Measurements from ENCODE around the gene LRP2. TPM values are rescaled to one million over a fixed set of nuclear protein-coding genes. Genes with fewer than 3 reads are reported as not detected.

LRP2 gene
- total and polyA plus RNA-seq, 4 donors: 0.19 to 5.7 (median 0.40) TPM

DNA sequence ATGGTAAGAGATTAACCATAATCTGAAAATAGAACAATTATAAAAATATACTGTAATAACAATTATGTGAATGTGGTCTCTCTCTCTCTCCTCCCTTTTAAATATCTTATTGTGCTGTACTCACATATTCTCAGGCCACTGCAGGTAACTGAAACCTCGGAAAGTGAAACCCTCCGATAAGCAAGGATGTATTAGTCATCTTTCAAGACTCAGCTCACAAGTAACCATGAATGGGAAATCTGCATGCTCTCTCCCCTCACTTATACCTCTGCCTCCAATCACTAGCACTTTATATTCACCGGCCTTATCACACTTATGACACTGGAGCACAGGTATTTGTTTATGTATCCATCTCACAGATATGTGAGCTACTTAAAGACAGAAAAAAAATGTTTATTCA is 139.7 kb downstream of the LRP2 start:
- H3K9me3 ChIP-seq (ENCODE audit: control insufficient read depth in 4 of 4, low read length in 3 of 4): no peaks in the 10 kb centered on the region
- no peak for TF ChIP-seq REST (IDR thresholded peaks at IDR 0.05)
- TF ChIP-seq RAD21 (IDR thresholded peaks at IDR 0.05): no peak
- no peak for TF ChIP-seq HNF4G (IDR thresholded peaks at IDR 0.05)
- TF ChIP-seq EGR1 (IDR thresholded peaks at IDR 0.05; ENCODE audit: low read depth in 2 of 2): no peak
- no peak for TF ChIP-seq HNF4A (conservative IDR thresholded peaks at IDR 0.05)
- TF ChIP-seq, protein P1, sequence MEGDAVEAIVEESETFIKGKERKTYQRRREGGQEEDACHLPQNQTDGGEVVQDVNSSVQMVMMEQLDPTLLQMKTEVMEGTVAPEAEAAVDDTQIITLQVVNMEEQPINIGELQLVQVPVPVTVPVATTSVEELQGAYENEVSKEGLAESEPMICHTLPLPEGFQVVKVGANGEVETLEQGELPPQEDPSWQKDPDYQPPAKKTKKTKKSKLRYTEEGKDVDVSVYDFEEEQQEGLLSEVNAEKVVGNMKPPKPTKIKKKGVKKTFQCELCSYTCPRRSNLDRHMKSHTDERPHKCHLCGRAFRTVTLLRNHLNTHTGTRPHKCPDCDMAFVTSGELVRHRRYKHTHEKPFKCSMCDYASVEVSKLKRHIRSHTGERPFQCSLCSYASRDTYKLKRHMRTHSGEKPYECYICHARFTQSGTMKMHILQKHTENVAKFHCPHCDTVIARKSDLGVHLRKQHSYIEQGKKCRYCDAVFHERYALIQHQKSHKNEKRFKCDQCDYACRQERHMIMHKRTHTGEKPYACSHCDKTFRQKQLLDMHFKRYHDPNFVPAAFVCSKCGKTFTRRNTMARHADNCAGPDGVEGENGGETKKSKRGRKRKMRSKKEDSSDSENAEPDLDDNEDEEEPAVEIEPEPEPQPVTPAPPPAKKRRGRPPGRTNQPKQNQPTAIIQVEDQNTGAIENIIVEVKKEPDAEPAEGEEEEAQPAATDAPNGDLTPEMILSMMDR (IDR thresholded peaks at IDR 0.05; ENCODE audit: low read depth, low read length, missing input control): no peak
- TF ChIP-seq SP1 (IDR thresholded peaks at IDR 0.05): no peak
- no peak for TF ChIP-seq FOXA1 (IDR thresholded peaks at IDR 0.05)
- TF ChIP-seq, protein P2, sequence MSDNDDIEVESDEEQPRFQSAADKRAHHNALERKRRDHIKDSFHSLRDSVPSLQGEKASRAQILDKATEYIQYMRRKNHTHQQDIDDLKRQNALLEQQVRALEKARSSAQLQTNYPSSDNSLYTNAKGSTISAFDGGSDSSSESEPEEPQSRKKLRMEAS (IDR thresholded peaks at IDR 0.05): no peak
- TF ChIP-seq GABPA (IDR thresholded peaks at IDR 0.05 in 1 of 2, conservative IDR thresholded peaks at IDR 0.05 in 1 of 2): no peak
- no peak for TF ChIP-seq ATF3 (IDR thresholded peaks at IDR 0.05)
- no peak for TF ChIP-seq TAF1 (conservative IDR thresholded peaks at IDR 0.05)
- no peak for TF ChIP-seq FOXA2 (IDR thresholded peaks at IDR 0.05)
- no peak for TF ChIP-seq NR2F2 (IDR thresholded peaks at IDR 0.05)
- no peak for TF ChIP-seq YY1 (IDR thresholded peaks at IDR 0.05)
- TF ChIP-seq JUND (IDR thresholded peaks at IDR 0.05): no peak
- TF ChIP-seq, protein P3, sequence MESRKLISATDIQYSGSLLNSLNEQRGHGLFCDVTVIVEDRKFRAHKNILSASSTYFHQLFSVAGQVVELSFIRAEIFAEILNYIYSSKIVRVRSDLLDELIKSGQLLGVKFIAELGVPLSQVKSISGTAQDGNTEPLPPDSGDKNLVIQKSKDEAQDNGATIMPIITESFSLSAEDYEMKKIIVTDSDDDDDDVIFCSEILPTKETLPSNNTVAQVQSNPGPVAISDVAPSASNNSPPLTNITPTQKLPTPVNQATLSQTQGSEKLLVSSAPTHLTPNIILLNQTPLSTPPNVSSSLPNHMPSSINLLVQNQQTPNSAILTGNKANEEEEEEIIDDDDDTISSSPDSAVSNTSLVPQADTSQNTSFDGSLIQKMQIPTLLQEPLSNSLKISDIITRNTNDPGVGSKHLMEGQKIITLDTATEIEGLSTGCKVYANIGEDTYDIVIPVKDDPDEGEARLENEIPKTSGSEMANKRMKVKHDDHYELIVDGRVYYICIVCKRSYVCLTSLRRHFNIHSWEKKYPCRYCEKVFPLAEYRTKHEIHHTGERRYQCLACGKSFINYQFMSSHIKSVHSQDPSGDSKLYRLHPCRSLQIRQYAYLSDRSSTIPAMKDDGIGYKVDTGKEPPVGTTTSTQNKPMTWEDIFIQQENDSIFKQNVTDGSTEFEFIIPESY (IDR thresholded peaks at IDR 0.05): no peak
- TF ChIP-seq RXRA (IDR thresholded peaks at IDR 0.05): no peak
- no peak overlapping the region for H3K9ac ChIP-seq (ENCODE audit: low read depth in 1 of 2, low read length in 2 of 2)
- H3K27me3 ChIP-seq (ENCODE audit: control insufficient read depth in 4 of 4, insufficient read depth in 4 of 4, low read length in 3 of 4): no peaks in the 10 kb centered on the region
- no peak overlapping the region for H3K27ac ChIP-seq (ENCODE audit: low read depth in 1 of 2, low read length in 2 of 2)
- no peak overlapping the region for H3K4me3 ChIP-seq (ENCODE audit: low read depth in 1 of 3, low read length in 3 of 3)
- WGBS: 62% methylated on average over 3 of the region's 3 CpGs
- H3K4me1 ChIP-seq (ENCODE audit: control insufficient read depth in 4 of 4, insufficient read depth in 4 of 4, low read length in 3 of 4): no peaks in the 10 kb centered on the region
- DNase-seq (ENCODE audit: low spot score): no peak
- no peaks in the 10 kb centered on the region for H3K36me3 ChIP-seq (ENCODE audit: control insufficient read depth in 4 of 4, insufficient read depth in 3 of 4, low read depth in 1 of 4, low read length in 3 of 4)

All from liver (tissue), 9 donors.